Measurements from ENCODE around the gene EIF1. TPM values are rescaled to one million over a fixed set of nuclear protein-coding genes. Genes with fewer than 3 reads are reported as not detected.

Gene EIF1
- total RNA-seq, 2 donors from 2014 or later, result 526 to 573 TPM

DNA sequence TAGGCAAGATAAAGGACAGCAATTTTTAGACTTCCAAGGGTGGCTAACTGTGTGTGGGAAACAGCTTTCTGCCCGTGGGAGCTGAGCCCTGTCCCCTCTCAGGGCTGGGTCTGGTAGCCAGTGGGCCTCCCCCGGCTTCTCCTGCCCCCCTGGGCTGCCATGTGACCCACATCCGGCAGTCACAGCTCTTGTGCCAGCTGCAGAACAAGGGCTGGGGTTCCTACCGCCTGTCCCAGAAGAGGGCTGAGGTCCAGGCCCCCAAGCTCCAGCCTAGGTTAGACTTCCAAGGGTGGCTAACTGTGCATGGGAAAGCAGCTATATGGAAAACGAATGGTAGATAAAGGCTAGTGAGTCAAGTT lies 29.6 kb downstream of the EIF1 start:
- no peaks in the 10 kb centered on the region for H3K9me3 Mint-ChIP-seq
- H3K27ac ChIP-seq (ENCODE audit: low read depth, low read length), result no peak overlapping the region
- no peaks in the 10 kb centered on the region for H3K27me3 ChIP-seq (ENCODE audit: control insufficient read depth, insufficient read depth, low read length, poor library complexity, severe bottlenecking)
- TF ChIP-seq, protein P1, sequence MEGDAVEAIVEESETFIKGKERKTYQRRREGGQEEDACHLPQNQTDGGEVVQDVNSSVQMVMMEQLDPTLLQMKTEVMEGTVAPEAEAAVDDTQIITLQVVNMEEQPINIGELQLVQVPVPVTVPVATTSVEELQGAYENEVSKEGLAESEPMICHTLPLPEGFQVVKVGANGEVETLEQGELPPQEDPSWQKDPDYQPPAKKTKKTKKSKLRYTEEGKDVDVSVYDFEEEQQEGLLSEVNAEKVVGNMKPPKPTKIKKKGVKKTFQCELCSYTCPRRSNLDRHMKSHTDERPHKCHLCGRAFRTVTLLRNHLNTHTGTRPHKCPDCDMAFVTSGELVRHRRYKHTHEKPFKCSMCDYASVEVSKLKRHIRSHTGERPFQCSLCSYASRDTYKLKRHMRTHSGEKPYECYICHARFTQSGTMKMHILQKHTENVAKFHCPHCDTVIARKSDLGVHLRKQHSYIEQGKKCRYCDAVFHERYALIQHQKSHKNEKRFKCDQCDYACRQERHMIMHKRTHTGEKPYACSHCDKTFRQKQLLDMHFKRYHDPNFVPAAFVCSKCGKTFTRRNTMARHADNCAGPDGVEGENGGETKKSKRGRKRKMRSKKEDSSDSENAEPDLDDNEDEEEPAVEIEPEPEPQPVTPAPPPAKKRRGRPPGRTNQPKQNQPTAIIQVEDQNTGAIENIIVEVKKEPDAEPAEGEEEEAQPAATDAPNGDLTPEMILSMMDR (conservative IDR thresholded peaks at IDR 0.05), result no peak
- no peaks in the 10 kb centered on the region for H3K9me3 ChIP-seq (ENCODE audit: control insufficient read depth, low read length)
- H3K36me3 Mint-ChIP-seq (ENCODE audit: low read depth), result no peaks in the 10 kb centered on the region
- 91 to 100% methylated on average over 2 to 5 of the region's 5 CpGs for WGBS, 2 experiments (ENCODE audit: insufficient coverage in 1 of 2, insufficient read length in 1 of 2)
- H3K9ac ChIP-seq (ENCODE audit: extremely low read depth, low read length, poor library complexity, severe bottlenecking), result no peak overlapping the region
- H3K27me3 Mint-ChIP-seq (ENCODE audit: insufficient read depth), result peaks cover 28% of the 10 kb centered on the region
- no peaks in the 10 kb centered on the region for H3K36me3 ChIP-seq (ENCODE audit: control insufficient read depth, insufficient read depth, low read length)
- H3K4me1 Mint-ChIP-seq, result no peaks in the 10 kb centered on the region
- H3K4me3 ChIP-seq (ENCODE audit: low read length), result no peak overlapping the region
- no peak overlapping the region for H3K27ac Mint-ChIP-seq
- no peak overlapping the region for H3K4me3 Mint-ChIP-seq
- H3K4me1 ChIP-seq (ENCODE audit: control insufficient read depth, insufficient read depth, low read length), result no peaks in the 10 kb centered on the region
- DNase-seq, result no peak

DNA sequence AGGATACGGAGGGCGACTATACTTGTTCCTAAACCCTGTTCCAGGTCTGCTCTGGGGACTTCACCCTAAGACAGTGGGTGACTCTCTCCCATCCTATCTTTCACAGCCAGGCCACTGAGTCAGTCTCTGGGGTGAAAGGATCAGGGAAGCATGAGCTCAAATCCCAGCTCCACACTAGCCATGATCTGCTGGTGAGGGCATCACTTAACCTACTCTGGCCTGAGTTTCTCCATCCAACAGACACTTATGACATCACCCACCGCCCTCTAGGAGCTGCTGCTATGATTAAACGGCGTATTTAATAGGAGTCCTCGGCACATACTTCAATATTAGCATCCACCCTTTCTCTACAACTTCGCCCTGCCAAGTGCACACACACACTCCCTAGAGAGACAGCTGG lies 33.5 kb downstream of the EIF1 start:
- Mint-ChIP-seq H3K27ac (no peak overlapping the region), H3K4me3 (no peak overlapping the region), H3K4me1 (no peaks in the 10 kb centered on the region), H3K27me3 (ENCODE audit: insufficient read depth) (peaks cover 8% of the 10 kb centered on the region), H3K36me3 (ENCODE audit: low read depth) (no peaks in the 10 kb centered on the region), H3K9me3 (no peaks in the 10 kb centered on the region)
- H3K36me3 ChIP-seq (ENCODE audit: control insufficient read depth, insufficient read depth, low read length), result no peaks in the 10 kb centered on the region
- no peaks in the 10 kb centered on the region for H3K9me3 ChIP-seq (ENCODE audit: control insufficient read depth, low read length)
- no peaks in the 10 kb centered on the region for H3K27me3 ChIP-seq (ENCODE audit: control insufficient read depth, insufficient read depth, low read length, poor library complexity, severe bottlenecking)
- no peak overlapping the region for H3K4me3 ChIP-seq (ENCODE audit: low read length)
- no peak overlapping the region for H3K27ac ChIP-seq (ENCODE audit: low read depth, low read length)
- no peaks in the 10 kb centered on the region for H3K4me1 ChIP-seq (ENCODE audit: control insufficient read depth, insufficient read depth, low read length)
- TF ChIP-seq, protein P1 (conservative IDR thresholded peaks at IDR 0.05), result no peak
- no peak for DNase-seq
- 95 to 97% methylated on average over 7 of the region's 7 CpGs for WGBS, 2 experiments (ENCODE audit: insufficient coverage in 1 of 2, insufficient read length in 1 of 2)
- no peak overlapping the region for H3K9ac ChIP-seq (ENCODE audit: extremely low read depth, low read length, poor library complexity, severe bottlenecking)

DNA sequence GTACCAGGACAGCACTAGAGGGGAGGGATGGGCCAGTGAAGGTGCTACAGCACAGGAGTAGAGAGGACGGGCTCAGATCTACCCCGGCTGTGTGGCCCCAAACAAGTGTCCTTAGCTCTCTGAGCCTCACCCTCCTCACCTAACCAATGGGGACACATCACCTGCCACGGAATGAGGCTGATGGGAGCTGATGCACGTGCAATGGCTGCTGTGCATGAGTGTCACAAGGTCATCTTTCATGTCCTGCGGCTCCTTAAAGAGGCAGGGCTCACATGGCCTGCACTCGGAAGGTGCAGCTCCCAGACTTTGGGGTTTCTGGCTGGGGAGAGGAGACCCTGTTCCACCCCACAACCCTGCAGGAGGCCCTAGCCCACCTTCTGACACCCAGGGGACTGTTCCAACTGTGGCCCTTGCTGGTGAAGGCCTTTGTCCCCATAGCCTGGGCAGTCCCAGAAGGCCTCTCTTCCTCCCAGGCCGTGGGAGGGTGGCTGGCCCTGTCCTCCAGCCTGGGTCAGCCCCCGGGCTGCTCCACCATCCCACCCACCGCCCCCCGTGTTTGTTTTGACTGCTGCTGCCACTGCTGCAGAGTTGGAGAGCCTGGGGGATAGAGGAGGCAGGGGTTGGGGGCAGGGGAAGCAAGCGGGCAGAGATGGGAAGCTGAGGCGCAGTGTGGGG lies 35.3 kb downstream of the EIF1 start:
- WGBS, 2 experiments (ENCODE audit: insufficient coverage in 1 of 2, insufficient read length in 1 of 2), result 81 to 96% methylated on average over 7 to 11 of the region's 12 CpGs
- no peak overlapping the region for H3K4me3 ChIP-seq (ENCODE audit: low read length)
- TF ChIP-seq, protein P1 (conservative IDR thresholded peaks at IDR 0.05), result no peak
- Mint-ChIP-seq H3K4me3 (no peak overlapping the region), H3K9me3 (no peaks in the 10 kb centered on the region), H3K27me3 (ENCODE audit: insufficient read depth) (peaks cover 3% of the 10 kb centered on the region), H3K27ac (no peak overlapping the region), H3K36me3 (ENCODE audit: low read depth) (no peaks in the 10 kb centered on the region), H3K4me1 (no peaks in the 10 kb centered on the region)
- H3K9me3 ChIP-seq (ENCODE audit: control insufficient read depth, low read length), result no peaks in the 10 kb centered on the region
- no peak overlapping the region for H3K27ac ChIP-seq (ENCODE audit: low read depth, low read length)
- no peaks in the 10 kb centered on the region for H3K36me3 ChIP-seq (ENCODE audit: control insufficient read depth, insufficient read depth, low read length)
- no peak for DNase-seq
- no peak overlapping the region for H3K9ac ChIP-seq (ENCODE audit: extremely low read depth, low read length, poor library complexity, severe bottlenecking)
- H3K4me1 ChIP-seq (ENCODE audit: control insufficient read depth, insufficient read depth, low read length), result no peaks in the 10 kb centered on the region
- no peaks in the 10 kb centered on the region for H3K27me3 ChIP-seq (ENCODE audit: control insufficient read depth, insufficient read depth, low read length, poor library complexity, severe bottlenecking)

All from endodermal cell (in vitro differentiated cells).